Measurements from ENCODE around the gene TXN2. TPM values are rescaled to one million over a fixed set of nuclear protein-coding genes. Genes with fewer than 3 reads are reported as not detected.

The TXN2 gene
- total RNA-seq, 1 donor from 2014 or later, result 103 TPM

- peak; percentile 3 for ATAC-seq
Measured at GRCh38 chr22:36480941-36481392, 473 bp downstream of the TXN2 start.

DNA sequence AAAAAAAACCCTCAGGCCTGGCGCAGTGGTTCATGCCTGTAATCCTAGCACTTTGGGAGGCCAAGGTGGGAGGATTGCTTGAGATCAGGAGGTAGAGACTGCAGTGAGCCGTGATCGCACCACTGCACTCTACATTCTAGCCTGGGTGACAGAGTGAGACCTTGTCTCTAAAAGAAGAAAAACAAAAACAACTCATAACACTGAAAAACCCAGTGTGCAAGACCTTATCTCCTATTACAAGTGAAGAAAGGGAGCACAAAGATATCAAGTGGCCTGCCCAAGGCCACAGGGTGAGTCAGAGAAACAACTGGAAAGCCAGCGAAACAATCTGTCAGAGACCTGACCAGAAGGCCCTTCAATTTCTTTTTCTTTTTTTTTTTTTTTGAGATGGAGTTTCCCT is 2.5 kb downstream of the TXN2 start:
- ATAC-seq, result no peak

GRCh38 chr22:36475341-36475740 is 6.1 kb downstream of the TXN2 start:
- no peak for ATAC-seq

DNA sequence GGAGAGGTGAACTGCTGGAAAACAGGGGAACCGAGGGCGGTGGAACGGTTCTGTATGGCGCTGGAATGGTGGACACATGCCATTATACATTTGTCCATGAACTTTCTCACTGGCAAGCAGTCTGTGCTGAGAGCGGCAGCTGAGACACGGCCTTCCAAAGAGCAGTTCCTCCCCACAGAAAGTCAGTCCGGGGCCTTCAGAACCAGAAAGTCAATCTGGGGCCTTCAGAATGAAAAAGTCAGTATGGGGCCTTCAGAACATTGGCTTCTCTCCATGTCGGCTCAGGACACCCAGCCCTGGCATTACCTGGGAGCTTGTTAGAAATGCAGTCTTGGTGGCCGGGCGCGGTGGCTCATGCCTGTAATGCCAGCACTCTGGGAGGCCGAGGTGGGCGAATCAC is 8.8 kb downstream of the TXN2 start:
- no peak for ATAC-seq

DNA sequence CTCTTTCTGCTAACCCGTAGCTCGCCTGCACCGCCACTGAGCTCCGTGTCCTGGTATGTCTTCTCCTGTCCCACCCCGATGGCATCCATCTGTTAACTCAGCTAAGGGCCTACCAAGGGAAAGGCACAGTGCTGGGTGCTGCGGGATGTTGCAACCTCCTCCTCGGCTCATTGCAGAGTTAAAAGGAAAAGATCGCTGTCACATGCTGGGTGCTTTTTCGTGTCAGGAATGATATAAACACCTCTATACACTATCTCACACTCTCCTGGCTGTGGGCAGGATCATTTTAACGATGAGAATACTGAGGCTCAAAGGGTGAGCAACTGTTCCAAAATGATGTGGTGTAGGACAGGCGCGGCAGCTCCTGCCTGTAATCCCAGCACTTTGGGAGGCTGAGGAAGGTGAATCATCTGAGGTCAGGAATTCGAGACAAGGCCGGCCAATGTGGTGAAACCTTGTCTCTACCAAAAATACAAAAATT is 10.1 kb downstream of the TXN2 start:
- peak; percentile 31 for ATAC-seq

GRCh38 chr22:36470994-36471331 is 10.5 kb downstream of the TXN2 start:
- peak; percentile 12 for ATAC-seq

DNA sequence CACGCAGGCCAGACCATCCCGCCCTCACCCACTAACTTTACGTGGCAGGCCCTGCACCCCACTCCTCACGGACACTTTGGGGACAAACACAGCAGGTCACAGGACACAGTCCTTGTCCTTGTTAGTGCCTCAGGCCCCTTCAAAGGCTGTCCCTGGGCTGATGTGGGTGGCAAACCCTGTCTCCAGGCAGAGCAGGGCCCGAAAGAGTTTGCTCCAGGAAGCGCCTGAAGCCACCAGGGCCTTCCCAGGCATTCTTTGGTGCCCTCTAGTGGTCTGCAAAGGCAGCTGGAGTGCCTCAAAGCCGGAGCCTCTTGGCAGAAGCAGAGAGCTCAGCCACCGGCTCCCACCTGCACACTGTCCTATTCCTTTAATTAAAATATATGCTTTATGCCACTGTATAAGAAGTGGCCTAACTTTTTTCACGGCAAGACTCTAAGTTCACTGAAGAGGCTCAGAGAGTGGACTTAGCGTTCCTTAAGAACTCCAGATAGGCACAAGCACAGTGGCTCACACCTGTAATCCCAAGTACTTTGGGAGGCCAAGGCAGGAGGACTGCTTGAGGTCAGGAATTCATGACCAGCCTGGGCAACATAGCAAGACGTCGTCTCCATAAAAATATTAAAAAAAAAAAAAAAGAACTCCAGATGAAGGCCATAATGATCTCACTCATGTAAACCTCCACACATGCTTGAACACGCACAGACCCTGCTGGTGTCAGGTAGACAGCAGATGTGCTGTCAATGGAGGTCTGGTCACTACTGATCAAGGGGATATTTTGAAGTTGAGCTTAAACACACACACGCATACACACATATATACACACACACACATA is 11.1 kb downstream of the TXN2 start:
- ATAC-seq, result peak; percentile 68

GRCh38 chr22:36469094-36469710 is 12.2 kb downstream of the TXN2 start:
- ATAC-seq, result no peak

GRCh38 chr22:36467946-36468345 is 13.5 kb downstream of the TXN2 start:
- ATAC-seq, result no peak

- ATAC-seq, result no peak
Measured at GRCh38 chr22:36467042-36467810, 14.2 kb downstream of the TXN2 start.

- ATAC-seq, result no peak
Measured at GRCh38 chr22:36466258-36466657, 15.2 kb downstream of the TXN2 start.

- peak; percentile 82 for ATAC-seq
Measured at GRCh38 chr22:36465232-36466021, 16.0 kb downstream of the TXN2 start.

DNA sequence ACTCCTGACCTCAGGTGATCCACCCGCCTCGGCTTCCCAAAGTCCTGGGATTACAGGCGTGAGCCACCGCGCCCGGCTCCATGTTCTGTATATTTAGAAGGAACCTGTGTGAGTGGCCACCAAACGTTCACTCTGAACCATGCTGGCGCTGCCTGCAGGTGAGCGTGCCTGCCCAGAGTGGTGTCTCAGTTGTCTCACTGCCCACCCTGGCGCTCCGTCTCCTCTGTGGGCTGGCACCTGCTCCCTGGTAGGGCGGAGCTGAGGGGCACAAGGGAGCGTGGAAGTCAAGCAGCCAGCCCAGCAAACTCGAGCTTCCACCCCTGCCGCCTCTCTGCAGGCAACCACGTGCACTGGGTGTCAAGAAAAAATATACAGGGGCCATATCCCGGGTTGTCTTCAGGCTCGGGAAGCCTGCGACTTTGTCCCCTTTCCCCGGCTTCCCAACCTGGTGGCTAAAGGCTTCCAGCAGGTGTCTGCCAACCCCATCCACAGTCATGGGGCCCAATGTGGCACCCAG is 16.7 kb downstream of the TXN2 start:
- no peak for ATAC-seq

DNA sequence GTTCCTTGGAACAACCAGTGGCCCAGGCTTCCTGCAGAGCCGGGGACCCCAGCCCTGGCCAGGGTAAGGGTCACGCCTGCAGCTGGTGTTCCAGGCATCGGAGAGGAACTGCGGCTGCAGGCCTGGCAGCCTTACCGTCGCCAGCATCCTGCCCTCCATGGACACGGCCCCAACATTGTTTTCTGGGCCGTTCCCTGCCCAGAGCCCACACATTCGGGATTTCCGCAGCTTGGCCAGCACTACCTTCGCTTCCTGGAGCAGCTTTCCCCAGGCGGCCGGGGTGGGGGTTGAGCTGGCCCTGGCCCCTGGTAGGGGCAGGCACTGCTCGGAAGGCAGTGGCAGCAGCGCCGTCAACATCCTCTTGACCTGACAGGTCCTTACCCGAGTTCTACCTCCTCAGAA is 17.7 kb downstream of the TXN2 start:
- ATAC-seq, result peak; percentile 2

DNA sequence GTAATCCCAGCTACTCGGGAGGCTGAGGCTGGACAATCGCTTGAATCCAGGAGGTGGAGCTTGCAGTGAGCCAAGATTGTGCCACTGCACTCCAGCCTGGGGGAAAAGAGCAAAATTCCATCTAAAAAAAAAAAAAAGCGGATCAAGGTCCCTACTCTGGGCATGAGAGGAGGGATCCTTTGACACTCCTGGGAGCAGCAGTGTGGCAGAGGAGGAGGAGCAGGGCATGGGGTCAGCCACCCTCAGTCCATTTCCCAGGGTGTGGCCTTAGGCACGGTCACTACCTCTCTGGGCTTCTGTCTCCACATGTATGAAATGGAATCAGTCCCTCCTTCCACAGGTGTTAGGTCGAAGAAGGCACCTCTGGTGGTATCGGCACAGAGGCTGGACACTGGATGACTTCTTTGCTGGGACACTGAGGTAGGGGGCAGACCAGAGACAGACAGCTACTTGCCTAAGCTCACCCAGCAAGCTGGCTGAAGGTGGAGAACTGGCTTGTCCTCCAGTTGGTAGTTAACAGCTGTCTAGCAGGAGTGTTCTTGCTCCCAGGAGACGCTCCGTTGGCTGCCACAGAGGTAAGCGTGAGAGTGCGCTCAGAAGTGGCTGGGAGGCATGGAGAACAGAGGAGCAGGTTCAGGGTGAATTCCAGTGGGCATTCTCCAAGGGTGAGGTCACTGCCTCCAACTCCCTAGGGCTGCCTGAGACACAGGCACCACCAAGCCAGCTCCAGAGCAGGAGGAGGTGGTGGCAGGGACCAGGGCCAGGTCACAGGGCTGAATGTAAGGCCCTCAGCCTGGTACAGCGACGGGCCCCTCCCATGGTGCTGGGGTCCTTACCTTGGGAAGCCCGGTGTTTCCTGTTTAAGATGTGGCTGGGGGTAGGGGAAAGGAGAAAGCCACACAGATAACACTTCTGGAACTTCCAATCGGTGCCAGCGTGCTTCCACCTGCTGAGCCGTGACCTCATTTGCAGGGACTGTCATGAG is 19.5 kb downstream of the TXN2 start:
- ATAC-seq, result peak; percentile 44

- ATAC-seq, result no peak
Measured at GRCh38 chr22:36460202-36460601, 21.2 kb downstream of the TXN2 start.

GRCh38 chr22:36457688-36458450 is 23.6 kb downstream of the TXN2 start:
- no peak for ATAC-seq

GRCh38 chr22:36456464-36456845 is 25.0 kb downstream of the TXN2 start:
- no peak for ATAC-seq

DNA sequence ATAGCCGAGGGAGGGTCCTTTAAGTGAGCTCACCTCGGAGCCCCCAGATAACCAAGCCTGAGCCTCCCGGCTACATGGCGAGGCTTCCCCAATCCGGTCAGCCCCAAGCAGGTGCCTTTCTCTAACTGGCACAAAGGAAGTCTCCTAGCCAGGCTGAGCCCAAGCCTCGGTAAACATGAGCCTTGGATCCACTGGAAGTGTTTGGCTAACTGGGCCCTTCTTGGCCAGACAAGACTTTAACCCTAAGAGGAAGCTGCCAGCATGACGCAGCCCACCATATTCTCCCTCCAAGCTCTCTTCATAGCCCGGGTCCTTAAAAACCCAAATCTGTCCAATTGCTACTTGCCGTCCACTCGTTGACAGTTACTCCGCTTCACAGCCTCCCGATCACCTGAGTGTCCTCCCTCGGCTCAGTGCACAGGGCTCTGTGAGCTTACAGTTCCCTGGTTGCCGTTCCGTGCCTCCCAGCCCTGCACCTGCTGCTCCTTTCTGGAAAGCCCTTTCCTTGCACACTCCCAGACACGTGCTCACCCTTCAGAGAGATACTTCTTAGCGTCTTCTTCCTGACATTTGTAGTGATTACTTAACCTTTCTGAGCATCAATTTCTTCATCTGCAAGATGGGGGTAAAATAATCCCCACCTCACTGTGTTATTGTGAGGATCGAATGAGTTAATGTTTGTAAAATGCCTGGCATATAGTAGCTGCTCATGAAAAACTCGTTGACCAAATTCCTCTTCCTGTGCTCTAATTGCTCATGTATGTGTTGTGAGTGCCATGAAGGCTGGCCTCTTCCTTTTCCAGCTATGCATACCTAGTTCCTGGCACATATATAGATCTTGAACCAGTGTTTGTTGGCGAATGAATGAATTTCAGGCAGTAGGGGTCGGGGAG is 25.6 kb downstream of the TXN2 start:
- no peak for ATAC-seq

All from esophagus mucosa (tissue), 1 donor.